GM08714 (cell line): ENCODE data around the gene PDE4DIP.
"Not testable (repeated sequence)": the region's sequence is repeated elsewhere in the genome, so short reads cannot be mapped to it uniquely, and the experiment has no call there.

ENCODE experiments used
- H3K4me3 ChIP-seq: fragments of 200-500 bp; sonication (Bioruptor generic); 2 replicates; pipeline ENCODE4 v1.5.1; 2014; ENCODE audit warnings: mild to moderate bottlenecking, low read length, inconsistent platforms

PDE4DIP gene

GRCh38 chr1:148975866-148976537 is 131.8 kb downstream of the PDE4DIP start:
- H3K4me3 ChIP-seq, result not testable (repeated sequence)

GRCh38 chr1:148977785-148978184 is 133.6 kb downstream of the PDE4DIP start:
- H3K4me3 ChIP-seq, result not testable (repeated sequence)

GRCh38 chr1:148989378-148989777 is 145.2 kb downstream of the PDE4DIP start:
- H3K4me3 ChIP-seq, result not testable (repeated sequence)

GRCh38 chr1:148990233-148990788 is 146.1 kb downstream of the PDE4DIP start:
- H3K4me3 ChIP-seq, result not testable (repeated sequence)

- not testable (repeated sequence) for H3K4me3 ChIP-seq
Observed at GRCh38 chr1:148991818-148992217, 147.6 kb downstream of the PDE4DIP start.

GRCh38 chr1:148992364-148992763 is 148.1 kb downstream of the PDE4DIP start:
- not testable (repeated sequence) for H3K4me3 ChIP-seq

- not testable (repeated sequence) for H3K4me3 ChIP-seq
Observed at GRCh38 chr1:148996449-148997224, 152.4 kb downstream of the PDE4DIP start.

- H3K4me3 ChIP-seq, result not testable (repeated sequence)
Observed at GRCh38 chr1:148997405-148997804, 153.2 kb downstream of the PDE4DIP start.

- not testable (repeated sequence) for H3K4me3 ChIP-seq
Observed at GRCh38 chr1:149002664-149003063, 158.4 kb downstream of the PDE4DIP start.

GRCh38 chr1:149008326-149008725 is 164.1 kb downstream of the PDE4DIP start:
- not testable (repeated sequence) for H3K4me3 ChIP-seq

- H3K4me3 ChIP-seq, result not testable (repeated sequence)
Observed at GRCh38 chr1:149008769-149009168, 164.5 kb downstream of the PDE4DIP start.

- H3K4me3 ChIP-seq, result not testable (repeated sequence)
Observed at GRCh38 chr1:149009761-149010160, 165.5 kb downstream of the PDE4DIP start.

- not testable (repeated sequence) for H3K4me3 ChIP-seq
Observed at GRCh38 chr1:149012599-149012998, 168.4 kb downstream of the PDE4DIP start.

GRCh38 chr1:149013513-149013912 is 169.3 kb downstream of the PDE4DIP start:
- not testable (repeated sequence) for H3K4me3 ChIP-seq

GRCh38 chr1:149015522-149015921 is 171.3 kb downstream of the PDE4DIP start:
- H3K4me3 ChIP-seq, result not testable (repeated sequence)

GRCh38 chr1:149016626-149017025 is 172.4 kb downstream of the PDE4DIP start:
- not testable (repeated sequence) for H3K4me3 ChIP-seq

- H3K4me3 ChIP-seq, result not testable (repeated sequence)
Observed at GRCh38 chr1:149018577-149018976, 174.3 kb downstream of the PDE4DIP start.

GRCh38 chr1:149024327-149024726 is 180.1 kb downstream of the PDE4DIP start:
- H3K4me3 ChIP-seq, result not testable (repeated sequence)

GRCh38 chr1:149033916-149034315 is 189.7 kb downstream of the PDE4DIP start:
- H3K4me3 ChIP-seq, result not testable (repeated sequence)

GRCh38 chr1:149043056-149043455 is 198.8 kb downstream of the PDE4DIP start:
- H3K4me3 ChIP-seq, result not testable (repeated sequence)

GRCh38 chr1:149064611-149065010 is 220.4 kb downstream of the PDE4DIP start:
- H3K4me3 ChIP-seq, result not testable (repeated sequence)

- not testable (repeated sequence) for H3K4me3 ChIP-seq
Observed at GRCh38 chr1:149075505-149076127, 231.4 kb downstream of the PDE4DIP start.
